Measurements from ENCODE around the gene RUFY3.

DNA sequence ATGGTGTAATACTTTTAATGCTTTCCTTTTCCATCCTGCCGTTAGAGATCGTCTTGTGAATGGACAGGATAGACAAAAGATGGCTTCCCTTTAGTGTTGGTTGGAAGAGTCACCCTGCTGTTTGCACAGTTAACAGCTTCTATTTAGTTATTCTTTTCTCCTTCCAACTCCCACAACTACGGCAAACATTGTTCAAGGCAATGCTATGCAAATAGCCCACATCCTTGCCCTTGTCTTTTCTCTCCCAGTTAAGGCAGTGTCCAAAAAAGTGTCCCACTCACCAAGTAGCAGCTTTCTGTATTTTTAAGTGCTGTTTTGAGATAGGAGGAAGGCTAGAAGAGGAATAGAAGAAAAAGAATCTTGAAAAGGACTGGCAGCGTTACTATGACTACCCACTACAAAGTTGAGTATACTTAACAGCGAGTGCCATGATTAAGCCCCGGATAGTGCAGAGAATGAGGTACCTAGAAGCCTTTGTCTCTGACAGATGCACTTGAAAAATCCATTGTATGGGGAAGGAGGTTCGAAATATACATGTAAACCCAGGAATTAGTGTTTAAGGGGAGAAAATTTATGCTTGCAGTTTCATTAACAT, 12.1 kb upstream of the RUFY3 start:
- TF ChIP-seq RFX5 (IDR thresholded peaks at IDR 0.05; ENCODE audit: low read depth, low read length) (no peak), RCOR1 (IDR thresholded peaks at IDR 0.05; ENCODE audit: insufficient replicate concordance, low read length) (no peak), POLR2A (IDR thresholded peaks at IDR 0.05; ENCODE audit: low read depth, low read length) (no peak), MXI1 (IDR thresholded peaks at IDR 0.05; ENCODE audit: borderline replicate concordance, low read depth, low read length) (no peak), CHD1 (IDR thresholded peaks at IDR 0.05; ENCODE audit: low read depth, low read length) (no peak), NFE2L2 (IDR thresholded peaks at IDR 0.05; ENCODE audit: low read depth, low read length) (no peak), MAZ (IDR thresholded peaks at IDR 0.05; ENCODE audit: borderline replicate concordance, low read depth, low read length) (no peak), CEBPB (IDR thresholded peaks at IDR 0.05; ENCODE audit: low read depth, low read length) (no peak)
- TF ChIP-seq, protein P1, sequence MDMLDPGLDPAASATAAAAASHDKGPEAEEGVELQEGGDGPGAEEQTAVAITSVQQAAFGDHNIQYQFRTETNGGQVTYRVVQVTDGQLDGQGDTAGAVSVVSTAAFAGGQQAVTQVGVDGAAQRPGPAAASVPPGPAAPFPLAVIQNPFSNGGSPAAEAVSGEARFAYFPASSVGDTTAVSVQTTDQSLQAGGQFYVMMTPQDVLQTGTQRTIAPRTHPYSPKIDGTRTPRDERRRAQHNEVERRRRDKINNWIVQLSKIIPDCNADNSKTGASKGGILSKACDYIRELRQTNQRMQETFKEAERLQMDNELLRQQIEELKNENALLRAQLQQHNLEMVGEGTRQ (IDR thresholded peaks at IDR 0.05; ENCODE audit: low read depth, low read length): no peak
- TF ChIP-seq, protein P2, sequence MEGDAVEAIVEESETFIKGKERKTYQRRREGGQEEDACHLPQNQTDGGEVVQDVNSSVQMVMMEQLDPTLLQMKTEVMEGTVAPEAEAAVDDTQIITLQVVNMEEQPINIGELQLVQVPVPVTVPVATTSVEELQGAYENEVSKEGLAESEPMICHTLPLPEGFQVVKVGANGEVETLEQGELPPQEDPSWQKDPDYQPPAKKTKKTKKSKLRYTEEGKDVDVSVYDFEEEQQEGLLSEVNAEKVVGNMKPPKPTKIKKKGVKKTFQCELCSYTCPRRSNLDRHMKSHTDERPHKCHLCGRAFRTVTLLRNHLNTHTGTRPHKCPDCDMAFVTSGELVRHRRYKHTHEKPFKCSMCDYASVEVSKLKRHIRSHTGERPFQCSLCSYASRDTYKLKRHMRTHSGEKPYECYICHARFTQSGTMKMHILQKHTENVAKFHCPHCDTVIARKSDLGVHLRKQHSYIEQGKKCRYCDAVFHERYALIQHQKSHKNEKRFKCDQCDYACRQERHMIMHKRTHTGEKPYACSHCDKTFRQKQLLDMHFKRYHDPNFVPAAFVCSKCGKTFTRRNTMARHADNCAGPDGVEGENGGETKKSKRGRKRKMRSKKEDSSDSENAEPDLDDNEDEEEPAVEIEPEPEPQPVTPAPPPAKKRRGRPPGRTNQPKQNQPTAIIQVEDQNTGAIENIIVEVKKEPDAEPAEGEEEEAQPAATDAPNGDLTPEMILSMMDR (conservative IDR thresholded peaks at IDR 0.05; ENCODE audit: low read depth, low read length): no peak

Data from IMR-90 (cell line).